HL-60 (cell line): ENCODE results near the gene AKNA.

ENCODE experiments used
- DNase-seq, 2 experiments: peaks; one replicate each; pipeline ENCODE4 v3.0.0-alpha.2; 2010 to 2020; ENCODE audit warnings: low read depth in 1 of 2, low spot score in 1 of 2
- H3K27ac ChIP-seq: fragments of 250-450 bp; sonication (Bioruptor Pico); replicated peaks from 2 replicates; pipeline ENCODE4 v1.5.1; 2020; ENCODE audit warnings: mild to moderate bottlenecking, moderate library complexity
- H3K27me3 ChIP-seq: fragments of 250-450 bp; sonication (Bioruptor Pico); 2 replicates; pipeline ENCODE4 v1.5.1; 2021; ENCODE audit warnings: mild to moderate bottlenecking, moderate library complexity; ENCODE audit not compliant: insufficient read depth, poor library complexity, severe bottlenecking
- H3K4me3 ChIP-seq: replicated peaks from 2 replicates; pipeline ENCODE4 v1.5.1; 2011; ENCODE audit warnings: mild to moderate bottlenecking, control low read depth, low read length; ENCODE audit not compliant: insufficient read depth
- GABPA ChIP-seq: IDR thresholded peaks from 2 replicates; pipeline ENCODE4 v1.6.1; 2012; ENCODE audit warnings: low read depth
- POLR2AphosphoS5 ChIP-seq: IDR thresholded peaks from 2 replicates; pipeline ENCODE4 v1.6.1; 2012; ENCODE audit warnings: low read depth
- SPI1 ChIP-seq: IDR thresholded peaks from 2 replicates; pipeline ENCODE4 v1.6.1; 2012; ENCODE audit warnings: low read depth, mild to moderate bottlenecking, borderline replicate concordance
- TF ChIP-seq, protein P1 (sequence below): IDR thresholded peaks from 2 replicates; pipeline ENCODE4 v1.6.1; 2012; ENCODE audit warnings: low read depth; ENCODE audit not compliant: insufficient replicate concordance
- TF ChIP-seq, protein P2 (sequence below): IDR thresholded peaks from one replicate; pipeline ENCODE4 v1.5.1; 2011; ENCODE audit warnings: low read length, control low read depth, inconsistent platforms; ENCODE audit not compliant: insufficient read depth

AKNA gene

DNA sequence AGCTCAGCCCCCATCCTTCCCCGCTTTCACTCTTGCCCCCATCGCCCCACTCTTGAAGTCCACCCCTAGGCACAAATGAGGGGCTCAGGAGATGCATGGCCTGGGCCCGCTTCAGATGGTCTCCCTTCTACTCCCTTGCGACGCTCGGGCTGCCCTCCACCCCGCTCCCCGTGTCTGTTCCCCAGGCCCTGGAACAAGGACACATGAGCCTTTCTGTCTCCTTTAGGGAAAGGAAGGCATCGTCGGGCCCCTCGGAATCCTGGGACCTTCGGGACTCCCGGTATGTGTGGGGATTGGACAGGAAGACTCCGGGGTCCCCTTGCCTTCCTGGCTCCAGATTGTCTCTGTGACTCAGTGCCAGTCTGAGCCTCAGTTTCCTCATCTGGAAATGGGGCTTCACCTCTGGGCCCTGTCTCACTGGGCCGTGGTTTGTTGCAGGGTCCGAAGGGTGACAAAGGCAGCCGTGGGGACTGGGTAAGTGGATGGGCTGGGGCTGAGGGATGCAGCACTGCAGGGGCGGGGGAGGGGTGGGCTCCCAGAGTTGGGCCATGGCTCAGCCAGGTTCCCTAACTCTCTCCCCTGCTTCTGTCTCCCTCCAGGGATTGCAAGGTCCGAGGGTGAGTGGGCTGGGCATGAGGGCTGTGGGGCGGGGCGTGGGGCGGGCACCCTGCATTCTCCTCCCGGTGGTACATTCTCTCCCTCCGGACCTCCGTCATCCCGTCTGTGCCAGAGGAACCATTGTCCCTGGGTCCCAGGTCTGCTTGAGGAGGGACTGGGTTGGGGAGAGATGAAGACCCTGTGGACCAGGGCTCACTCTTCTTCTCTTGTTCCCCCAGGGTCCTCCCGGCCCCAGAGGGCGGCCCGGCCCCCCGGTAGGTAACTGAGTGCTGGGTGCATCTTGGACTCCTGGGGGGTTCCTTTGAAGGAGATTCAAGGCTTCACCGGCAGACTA is 86.7 kb downstream of the AKNA start:
- no peak overlapping the region for H3K4me3 ChIP-seq
- H3K27ac ChIP-seq: no peak overlapping the region
- no peaks in the 10 kb centered on the region for H3K27me3 ChIP-seq
- no peak for TF ChIP-seq GABPA
- TF ChIP-seq, protein P1, sequence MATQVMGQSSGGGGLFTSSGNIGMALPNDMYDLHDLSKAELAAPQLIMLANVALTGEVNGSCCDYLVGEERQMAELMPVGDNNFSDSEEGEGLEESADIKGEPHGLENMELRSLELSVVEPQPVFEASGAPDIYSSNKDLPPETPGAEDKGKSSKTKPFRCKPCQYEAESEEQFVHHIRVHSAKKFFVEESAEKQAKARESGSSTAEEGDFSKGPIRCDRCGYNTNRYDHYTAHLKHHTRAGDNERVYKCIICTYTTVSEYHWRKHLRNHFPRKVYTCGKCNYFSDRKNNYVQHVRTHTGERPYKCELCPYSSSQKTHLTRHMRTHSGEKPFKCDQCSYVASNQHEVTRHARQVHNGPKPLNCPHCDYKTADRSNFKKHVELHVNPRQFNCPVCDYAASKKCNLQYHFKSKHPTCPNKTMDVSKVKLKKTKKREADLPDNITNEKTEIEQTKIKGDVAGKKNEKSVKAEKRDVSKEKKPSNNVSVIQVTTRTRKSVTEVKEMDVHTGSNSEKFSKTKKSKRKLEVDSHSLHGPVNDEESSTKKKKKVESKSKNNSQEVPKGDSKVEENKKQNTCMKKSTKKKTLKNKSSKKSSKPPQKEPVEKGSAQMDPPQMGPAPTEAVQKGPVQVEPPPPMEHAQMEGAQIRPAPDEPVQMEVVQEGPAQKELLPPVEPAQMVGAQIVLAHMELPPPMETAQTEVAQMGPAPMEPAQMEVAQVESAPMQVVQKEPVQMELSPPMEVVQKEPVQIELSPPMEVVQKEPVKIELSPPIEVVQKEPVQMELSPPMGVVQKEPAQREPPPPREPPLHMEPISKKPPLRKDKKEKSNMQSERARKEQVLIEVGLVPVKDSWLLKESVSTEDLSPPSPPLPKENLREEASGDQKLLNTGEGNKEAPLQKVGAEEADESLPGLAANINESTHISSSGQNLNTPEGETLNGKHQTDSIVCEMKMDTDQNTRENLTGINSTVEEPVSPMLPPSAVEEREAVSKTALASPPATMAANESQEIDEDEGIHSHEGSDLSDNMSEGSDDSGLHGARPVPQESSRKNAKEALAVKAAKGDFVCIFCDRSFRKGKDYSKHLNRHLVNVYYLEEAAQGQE: no peak
- TF ChIP-seq SPI1: no peak
- TF ChIP-seq, protein P2, sequence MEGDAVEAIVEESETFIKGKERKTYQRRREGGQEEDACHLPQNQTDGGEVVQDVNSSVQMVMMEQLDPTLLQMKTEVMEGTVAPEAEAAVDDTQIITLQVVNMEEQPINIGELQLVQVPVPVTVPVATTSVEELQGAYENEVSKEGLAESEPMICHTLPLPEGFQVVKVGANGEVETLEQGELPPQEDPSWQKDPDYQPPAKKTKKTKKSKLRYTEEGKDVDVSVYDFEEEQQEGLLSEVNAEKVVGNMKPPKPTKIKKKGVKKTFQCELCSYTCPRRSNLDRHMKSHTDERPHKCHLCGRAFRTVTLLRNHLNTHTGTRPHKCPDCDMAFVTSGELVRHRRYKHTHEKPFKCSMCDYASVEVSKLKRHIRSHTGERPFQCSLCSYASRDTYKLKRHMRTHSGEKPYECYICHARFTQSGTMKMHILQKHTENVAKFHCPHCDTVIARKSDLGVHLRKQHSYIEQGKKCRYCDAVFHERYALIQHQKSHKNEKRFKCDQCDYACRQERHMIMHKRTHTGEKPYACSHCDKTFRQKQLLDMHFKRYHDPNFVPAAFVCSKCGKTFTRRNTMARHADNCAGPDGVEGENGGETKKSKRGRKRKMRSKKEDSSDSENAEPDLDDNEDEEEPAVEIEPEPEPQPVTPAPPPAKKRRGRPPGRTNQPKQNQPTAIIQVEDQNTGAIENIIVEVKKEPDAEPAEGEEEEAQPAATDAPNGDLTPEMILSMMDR: no peak
- TF ChIP-seq POLR2AphosphoS5: no peak
- no peak for DNase-seq

DNA sequence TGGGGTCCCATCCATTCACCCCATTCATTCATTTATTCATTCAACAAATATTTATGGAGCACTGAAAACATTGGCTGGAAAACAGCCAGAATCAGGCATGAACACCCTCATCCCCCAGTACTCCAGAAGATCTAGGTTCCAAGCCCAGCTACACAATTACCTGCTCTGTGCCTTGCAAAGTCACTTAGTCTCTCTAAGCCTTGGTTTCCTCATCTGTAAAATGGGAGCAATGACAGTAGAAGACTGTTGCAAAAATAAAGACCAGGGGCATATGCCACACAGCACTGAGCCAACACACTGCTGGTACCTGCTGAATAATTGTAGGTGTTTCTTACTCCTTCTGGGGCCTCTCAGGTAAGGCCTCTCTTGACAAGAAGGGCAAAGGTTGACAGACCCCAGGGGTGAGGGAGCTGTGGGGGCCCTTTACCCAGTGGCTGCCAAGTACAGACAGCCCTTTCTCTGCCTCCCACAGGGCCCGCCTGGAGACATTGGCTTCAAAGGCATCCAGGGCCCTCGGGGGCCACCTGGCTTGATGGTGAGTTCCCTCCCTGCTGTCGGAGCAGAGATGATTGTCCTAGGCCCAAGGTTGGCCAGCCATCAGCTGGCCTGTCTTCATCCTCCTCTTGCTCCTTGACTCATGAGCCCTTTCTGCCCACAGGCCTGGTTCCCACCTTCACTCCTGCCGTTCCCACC is 87.5 kb downstream of the AKNA start:
- TF ChIP-seq POLR2AphosphoS5: no peak
- no peak for TF ChIP-seq GABPA
- H3K27me3 ChIP-seq: no peaks in the 10 kb centered on the region
- no peak overlapping the region for H3K27ac ChIP-seq
- no peak for DNase-seq
- no peak overlapping the region for H3K4me3 ChIP-seq

DNA sequence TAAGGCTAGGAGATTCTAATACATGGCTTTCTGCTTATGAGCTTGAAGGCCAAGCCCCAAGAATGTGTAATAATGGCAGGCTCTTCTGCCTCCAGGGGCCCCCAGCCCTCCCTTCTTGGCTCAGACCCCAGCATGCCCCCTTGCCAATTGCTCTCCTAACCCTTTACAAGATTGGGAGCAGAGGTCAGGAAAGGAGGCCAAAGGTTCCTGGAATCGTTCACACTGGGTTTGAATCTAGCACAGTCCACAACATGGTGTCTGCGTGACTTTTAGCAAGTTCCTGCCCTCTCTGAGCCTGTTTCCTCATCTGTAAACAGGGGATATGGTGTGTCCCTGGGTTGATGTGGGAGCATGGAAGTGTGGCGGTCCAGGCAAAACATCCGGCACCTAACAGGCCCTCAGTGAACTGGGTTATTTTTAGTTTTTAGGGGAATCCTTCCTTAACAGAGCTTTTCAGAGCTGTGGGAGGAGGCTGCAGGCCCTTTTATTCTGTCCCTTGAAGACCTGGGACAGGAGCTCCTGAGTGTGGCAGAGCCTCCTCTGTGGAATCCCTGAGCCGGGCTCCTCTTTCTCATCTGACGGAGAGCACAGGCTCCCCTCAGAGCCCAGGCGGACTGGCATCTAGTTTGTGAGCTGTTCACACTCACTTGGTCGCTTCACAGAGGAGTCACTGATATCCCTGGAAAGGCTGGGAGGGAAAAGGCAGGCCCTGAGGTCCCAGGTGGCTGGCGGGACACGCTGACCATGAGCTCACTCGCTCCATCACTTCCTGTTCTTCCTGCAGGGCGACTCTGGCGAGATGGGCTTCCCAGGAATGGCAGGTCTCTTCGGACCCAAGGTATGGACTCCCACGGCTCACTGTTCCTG is 88.3 kb downstream of the AKNA start:
- no peaks in the 10 kb centered on the region for H3K27me3 ChIP-seq
- no peak overlapping the region for H3K27ac ChIP-seq
- no peak for DNase-seq
- no peak overlapping the region for H3K4me3 ChIP-seq
- TF ChIP-seq, protein P2: no peak
- TF ChIP-seq POLR2AphosphoS5 (no peak), SPI1 (no peak), GABPA (no peak)
- TF ChIP-seq, protein P1: no peak
